Muscle layer of colon (tissue), 2 donors: ENCODE measurements around the gene ANKHD1.

Experiments
- H3K27ac ChIP-seq: one replicate; pipeline ENCODE4 v1.7.0; 2013; ENCODE audit warnings: low read depth, mild to moderate bottlenecking, low read length, moderate library complexity
- H3K27me3 ChIP-seq, 2 donors: one replicate each; pipeline ENCODE4 v1.7.0; 2013; ENCODE audit warnings: low read length in 2 of 2, mild to moderate bottlenecking in 2 of 2; ENCODE audit not compliant: insufficient read depth in 2 of 2, control insufficient read depth in 1 of 2
- H3K36me3 ChIP-seq: one replicate; pipeline ENCODE4 v1.7.0; 2013; ENCODE audit warnings: mild to moderate bottlenecking, low read length; ENCODE audit not compliant: insufficient read depth
- H3K4me1 ChIP-seq: one replicate; pipeline ENCODE4 v1.7.0; 2013; ENCODE audit warnings: mild to moderate bottlenecking, low read length; ENCODE audit not compliant: insufficient read depth
- H3K4me3 ChIP-seq, 2 donors: one replicate each; pipeline ENCODE4 v1.7.0; 2013; ENCODE audit warnings: low read length in 2 of 2, low read depth in 1 of 2, mild to moderate bottlenecking in 1 of 2, moderate library complexity in 1 of 2
- H3K9ac ChIP-seq: one replicate; pipeline ENCODE4 v1.7.0; 2013; ENCODE audit warnings: low read length
- H3K9me3 ChIP-seq: one replicate; pipeline ENCODE4 v1.7.0; 2013; ENCODE audit warnings: mild to moderate bottlenecking, low read length
- donor health status: abdominal sarcoma.
- donor health status: Adenocarcinoma of cecum.

The ANKHD1 gene

GRCh38 chr5:140383300-140383699 lies 18.3 kb upstream of the ANKHD1 start:
- Histone ChIP-seq H3K4me3 (no peak overlapping the region), H3K27me3 (no peaks in the 10 kb centered on the region)

GRCh38 chr5:140388052-140388451 lies 13.6 kb upstream of the ANKHD1 start:
- Histone ChIP-seq H3K27ac (no peak overlapping the region), H3K9ac (no peak overlapping the region), H3K27me3 (no peaks in the 10 kb centered on the region), H3K9me3 (no peaks in the 10 kb centered on the region), H3K4me3 (no peak overlapping the region), H3K4me1 (no peaks in the 10 kb centered on the region), H3K36me3 (no peaks in the 10 kb centered on the region)

More at GRCh38 chr5:140383300-140383699, 18.3 kb upstream of the ANKHD1 start:
- Histone ChIP-seq H3K4me1 (no peaks in the 10 kb centered on the region), H3K36me3 (no peaks in the 10 kb centered on the region), H3K27ac (no peak overlapping the region), H3K9me3 (no peaks in the 10 kb centered on the region), H3K9ac (no peak overlapping the region)

- no peak overlapping the region for H3K4me3 ChIP-seq
- no peaks in the 10 kb centered on the region for H3K9me3 ChIP-seq
- no peaks in the 10 kb centered on the region for H3K27me3 ChIP-seq
- H3K4me1 ChIP-seq = no peaks in the 10 kb centered on the region
- no peak overlapping the region for H3K9ac ChIP-seq
- no peaks in the 10 kb centered on the region for H3K36me3 ChIP-seq
- no peak overlapping the region for H3K27ac ChIP-seq
These were observed 10.3 kb upstream of the ANKHD1 start for GRCh38 chr5:140391312-140391711.

GRCh38 chr5:140391732-140392131 lies 9.9 kb upstream of the ANKHD1 start:
- no peaks in the 10 kb centered on the region for H3K27me3 ChIP-seq
- no peaks in the 10 kb centered on the region for H3K4me1 ChIP-seq
- no peak overlapping the region for H3K4me3 ChIP-seq

GRCh38 chr5:140393738-140394137 lies 7.9 kb upstream of the ANKHD1 start:
- Histone ChIP-seq H3K9me3 (no peaks in the 10 kb centered on the region), H3K36me3 (no peaks in the 10 kb centered on the region), H3K9ac (no peak overlapping the region), H3K4me3 (no peak overlapping the region), H3K27ac (no peak overlapping the region), H3K4me1 (no peaks in the 10 kb centered on the region), H3K27me3 (no peaks in the 10 kb centered on the region)

More at GRCh38 chr5:140391732-140392131, 9.9 kb upstream of the ANKHD1 start:
- H3K9me3 ChIP-seq = no peaks in the 10 kb centered on the region
- no peak overlapping the region for H3K9ac ChIP-seq
- no peak overlapping the region for H3K27ac ChIP-seq
- no peaks in the 10 kb centered on the region for H3K36me3 ChIP-seq

- Histone ChIP-seq H3K4me1 (peaks cover 15% of the 10 kb centered on the region), H3K27me3 (no peaks in the 10 kb centered on the region), H3K9me3 (no peaks in the 10 kb centered on the region), H3K4me3 (no peak overlapping the region), H3K27ac (no peak overlapping the region), H3K9ac (no peak overlapping the region), H3K36me3 (no peaks in the 10 kb centered on the region)
These were observed 3.2 kb upstream of the ANKHD1 start for GRCh38 chr5:140398379-140398811.

GRCh38 chr5:140399979-140400729 lies 1.5 kb upstream of the ANKHD1 start:
- Histone ChIP-seq H3K36me3 (no peaks in the 10 kb centered on the region), H3K9me3 (no peaks in the 10 kb centered on the region), H3K27me3 (no peaks in the 10 kb centered on the region), H3K9ac (peak overlapping the region; percentile 82), H3K4me1 (peaks cover 30% of the 10 kb centered on the region), H3K27ac (peak overlapping the region; percentile 100), H3K4me3 (peak overlapping the region; percentile 73 to 78)

GRCh38 chr5:140400730-140401361 lies 787 bp upstream of the ANKHD1 start:
- peak overlapping the region; percentile 100 for H3K27ac ChIP-seq
- no peaks in the 10 kb centered on the region for H3K9me3 ChIP-seq
- H3K36me3 ChIP-seq = no peaks in the 10 kb centered on the region
- H3K4me1 ChIP-seq = peaks cover 31% of the 10 kb centered on the region
- H3K27me3 ChIP-seq = no peaks in the 10 kb centered on the region
- H3K4me3 ChIP-seq = peak overlapping the region; percentile 73 to 78
- peak overlapping the region; percentile 82 for H3K9ac ChIP-seq

- Histone ChIP-seq H3K27me3 (no peaks in the 10 kb centered on the region), H3K4me3 (peak overlapping the region; percentile 72 to 99), H3K36me3 (no peaks in the 10 kb centered on the region), H3K9ac (peak overlapping the region; percentile 93), H3K9me3 (no peaks in the 10 kb centered on the region), H3K4me1 (peaks cover 31% of the 10 kb centered on the region), H3K27ac (peak overlapping the region; percentile 97)
These were observed 833 bp downstream of the ANKHD1 start for GRCh38 chr5:140402258-140403074.

GRCh38 chr5:140403613-140404012 lies 2.0 kb downstream of the ANKHD1 start:
- no peaks in the 10 kb centered on the region for H3K36me3 ChIP-seq
- no peaks in the 10 kb centered on the region for H3K9me3 ChIP-seq
- no peaks in the 10 kb centered on the region for H3K27me3 ChIP-seq
- H3K27ac ChIP-seq = no peak overlapping the region
- H3K4me3 ChIP-seq = peak overlapping the region in 1 of 2 donors; percentile 72
- H3K4me1 ChIP-seq = peaks cover 32% of the 10 kb centered on the region
- no peak overlapping the region for H3K9ac ChIP-seq

GRCh38 chr5:140408750-140409241 lies 7.2 kb downstream of the ANKHD1 start:
- Histone ChIP-seq H3K4me3 (no peak overlapping the region), H3K36me3 (no peaks in the 10 kb centered on the region), H3K4me1 (peaks cover 17% of the 10 kb centered on the region), H3K9me3 (no peaks in the 10 kb centered on the region), H3K27ac (no peak overlapping the region), H3K9ac (no peak overlapping the region), H3K27me3 (no peaks in the 10 kb centered on the region)
